SK-N-SH treated with all-trans-retinoic acid at 6 μM for 48 hours (cell line): ENCODE data around the gene KREMEN1.

Experiments used
- CSDC2 ChIP-seq: fragments of 250-450 bp; sonication (Bioruptor Pico); IDR thresholded peaks from 2 replicates; pipeline ENCODE4 v1.5.0; 2020; ENCODE audit warnings: mild to moderate bottlenecking, moderate library complexity
- ESRRG ChIP-seq: fragments of 250-450 bp; sonication (Bioruptor Pico); IDR thresholded peaks from 2 replicates; pipeline ENCODE4 v1.6.1; 2021; ENCODE audit warnings: mild to moderate bottlenecking
- TCF4 ChIP-seq: fragments of 250-450 bp; sonication (Bioruptor Pico); IDR thresholded peaks from 2 replicates; pipeline ENCODE4 v1.8.0; 2021; ENCODE audit warnings: mild to moderate bottlenecking, moderate library complexity, borderline replicate concordance
- TOX ChIP-seq: fragments of 250-450 bp; sonication (Bioruptor Pico); IDR thresholded peaks from 2 replicates; pipeline ENCODE4 v1.8.0; 2021; ENCODE audit warnings: mild to moderate bottlenecking, moderate library complexity, borderline replicate concordance
- TF ChIP-seq, protein P1 (sequence below): fragments of 250-450 bp; sonication (Bioruptor Pico); IDR thresholded peaks from 2 replicates; pipeline ENCODE4 v1.8.0; 2020; ENCODE audit warnings: mild to moderate bottlenecking, moderate library complexity, borderline replicate concordance

DNA sequence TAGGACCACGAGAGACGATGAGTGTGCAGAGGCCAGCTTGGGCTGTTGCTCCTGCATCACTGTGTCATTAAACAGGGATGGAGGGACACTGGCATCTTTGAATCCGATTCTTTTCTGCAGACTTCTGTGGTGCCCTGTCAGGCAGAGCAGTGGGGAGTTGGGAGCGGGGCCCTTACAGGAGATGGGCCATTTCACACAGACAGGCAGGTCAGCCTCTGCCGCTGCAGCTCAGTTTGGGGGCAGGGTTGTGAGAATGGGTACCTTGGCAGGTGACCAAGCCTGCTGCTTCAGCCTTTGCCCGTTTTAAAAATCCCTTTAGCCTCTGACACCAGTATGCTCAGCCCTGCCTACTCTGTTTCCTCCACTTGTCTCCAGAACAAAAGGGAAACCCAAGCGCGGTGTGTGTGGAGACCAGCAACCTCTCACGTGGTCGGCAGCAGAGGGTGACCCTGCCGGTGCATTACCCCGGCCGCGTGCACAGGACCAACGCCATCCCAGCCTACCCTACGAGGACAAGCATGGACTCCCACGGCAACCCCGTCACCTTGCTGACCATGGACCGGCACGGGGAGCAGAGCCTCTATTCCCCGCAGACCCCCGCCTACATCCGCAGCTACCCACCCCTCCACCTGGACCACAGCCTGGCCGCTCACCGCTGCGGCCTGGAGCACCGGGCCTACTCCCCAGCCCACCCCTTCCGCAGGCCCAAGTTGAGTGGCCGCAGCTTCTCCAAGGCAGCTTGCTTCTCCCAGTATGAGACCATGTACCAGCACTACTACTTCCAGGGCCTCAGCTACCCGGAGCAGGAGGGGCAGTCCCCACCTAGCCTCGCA, 23.8 kb upstream of the KREMEN1 start:
- TF ChIP-seq, protein P1, sequence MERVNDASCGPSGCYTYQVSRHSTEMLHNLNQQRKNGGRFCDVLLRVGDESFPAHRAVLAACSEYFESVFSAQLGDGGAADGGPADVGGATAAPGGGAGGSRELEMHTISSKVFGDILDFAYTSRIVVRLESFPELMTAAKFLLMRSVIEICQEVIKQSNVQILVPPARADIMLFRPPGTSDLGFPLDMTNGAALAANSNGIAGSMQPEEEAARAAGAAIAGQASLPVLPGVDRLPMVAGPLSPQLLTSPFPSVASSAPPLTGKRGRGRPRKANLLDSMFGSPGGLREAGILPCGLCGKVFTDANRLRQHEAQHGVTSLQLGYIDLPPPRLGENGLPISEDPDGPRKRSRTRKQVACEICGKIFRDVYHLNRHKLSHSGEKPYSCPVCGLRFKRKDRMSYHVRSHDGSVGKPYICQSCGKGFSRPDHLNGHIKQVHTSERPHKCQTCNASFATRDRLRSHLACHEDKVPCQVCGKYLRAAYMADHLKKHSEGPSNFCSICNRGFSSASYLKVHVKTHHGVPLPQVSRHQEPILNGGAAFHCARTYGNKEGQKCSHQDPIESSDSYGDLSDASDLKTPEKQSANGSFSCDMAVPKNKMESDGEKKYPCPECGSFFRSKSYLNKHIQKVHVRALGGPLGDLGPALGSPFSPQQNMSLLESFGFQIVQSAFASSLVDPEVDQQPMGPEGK (CRISPR knock-in tag), result no peak
- TF ChIP-seq CSDC2 (CRISPR knock-in tag), result no peak
- no peak for TF ChIP-seq TCF4
- no peak for TF ChIP-seq ESRRG (CRISPR knock-in tag)
- no peak for TF ChIP-seq TOX
